A673 (cell line): Measurements from ENCODE around the gene CORO1A. TPM values are rescaled to one million over a fixed set of nuclear protein-coding genes. Genes with fewer than 3 reads are reported as not detected.

Experiments used
- BruUV-seq: library from RNA; stranded (reverse); fragments of 400-500 nt; replicated peaks from 2 replicates; lab custom pipeline; 2021; lab: Mats Ljungman, UMichigan
- CTCF ChIA-PET: fragments of 300-600 bp; sonication (Branson Sonifier 250); formaldehyde crosslinking; loops from one replicate; lab custom pipeline; 2022; ENCODE audit warnings: antibody characterized with exemption; lab: Charles Lee
- POLR2A ChIA-PET: fragments of 300-600 bp; sonication (Branson Sonifier 250); formaldehyde crosslinking; loops from one replicate; lab custom pipeline; 2022; ENCODE audit warnings: antibody characterized with exemption; ENCODE audit not compliant: low non-redundant PET; lab: Charles Lee
- DNase-seq: peaks from one replicate; pipeline ENCODE4 v3.0.0-alpha.2; 2015; ENCODE audit warnings: low spot score
- H3K27ac ChIP-seq: fragments of 200-600 bp; sonication (generic); 2 replicates; pipeline ENCODE4 v1.5.1; 2016; ENCODE audit warnings: mixed run types, low read depth, mild to moderate bottlenecking, mixed read lengths, antibody characterized with exemption, low read length; ENCODE audit not compliant: poor library complexity, severe bottlenecking
- H3K27me3 ChIP-seq: fragments of 200-600 bp; sonication (generic); replicated peaks from 2 replicates; pipeline ENCODE4 v1.6.1; 2017; ENCODE audit warnings: mixed run types, low read depth, mild to moderate bottlenecking, mixed read lengths, antibody characterized with exemption, low read length; ENCODE audit not compliant: insufficient read depth, poor library complexity
- H3K36me3 ChIP-seq: fragments of 200-600 bp; sonication (generic); 2 replicates; pipeline ENCODE4 v1.6.1; 2016; ENCODE audit warnings: mixed run types, mild to moderate bottlenecking, mixed read lengths, antibody characterized with exemption, low read length; ENCODE audit not compliant: insufficient read depth, poor library complexity, severe bottlenecking
- H3K4me1 ChIP-seq: fragments of 200-600 bp; sonication (generic); 2 replicates; pipeline ENCODE4 v1.6.1; 2017; ENCODE audit warnings: mixed run types, mild to moderate bottlenecking, mixed read lengths, antibody characterized with exemption, low read length; ENCODE audit not compliant: insufficient read depth, poor library complexity, severe bottlenecking
- H3K4me3 ChIP-seq: fragments of 200-600 bp; sonication (generic); 2 replicates; pipeline ENCODE4 v1.5.1; 2016; ENCODE audit warnings: low read depth, mixed run types, mild to moderate bottlenecking, mixed read lengths, low read length; ENCODE audit not compliant: poor library complexity, severe bottlenecking
- H3K9me3 ChIP-seq: fragments of 200-600 bp; sonication (generic); 2 replicates; pipeline ENCODE4 v1.6.1; 2016; ENCODE audit warnings: mixed run types, low read depth, mild to moderate bottlenecking, mixed read lengths, antibody characterized with exemption, low read length; ENCODE audit not compliant: poor library complexity, severe bottlenecking
- CTCF ChIP-seq: fragments of 300-800, 200-600 bp; sonication (generic); conservative IDR thresholded peaks from 2 replicates; pipeline ENCODE4 v1.5.1; 2017; ENCODE audit warnings: low read depth, mild to moderate bottlenecking, antibody characterized with exemption, low read length, moderate library complexity, mixed read lengths
- EZH2 ChIP-seq: fragments of 200-600 bp; sonication (generic); IDR thresholded peaks from 2 replicates; pipeline ENCODE4 v1.6.1; 2017; ENCODE audit warnings: borderline replicate concordance, low read depth, mild to moderate bottlenecking, mixed read lengths, antibody characterized with exemption, low read length; ENCODE audit not compliant: poor library complexity, severe bottlenecking
- intact Hi-C: fragments of 100-400 bp; cut with micrococcal nuclease; formaldehyde crosslinking; loops from one replicate; pipeline ENCODE4 v1.10.0; 2022; ENCODE audit not compliant: unreplicated experiment
- total RNA-seq: library from RNA; stranded (reverse); gene quantifications from 2 replicates; pipeline ENCODE4 v1.2.3, GENCODE V29; 2021

The CORO1A gene
- total RNA-seq, 1 experiment from 2014 or later = 4.6 TPM

GRCh38 chr16:30145657-30146056 lies 37.7 kb upstream of the CORO1A start:
- intact Hi-C loops = no loop called here
- BruUV-seq = no TSS peak
- TF ChIP-seq EZH2 (no peak), CTCF (no peak)
- H3K27me3 ChIP-seq = no peaks in the 10 kb centered on the region
- ChIA-PET CTCF (no interaction called here), POLR2A (no interaction called here)
- H3K27ac ChIP-seq = no peak overlapping the region
- no peaks in the 10 kb centered on the region for H3K36me3 ChIP-seq
- no peaks in the 10 kb centered on the region for H3K9me3 ChIP-seq
- H3K4me3 ChIP-seq = no peak overlapping the region
- H3K4me1 ChIP-seq = peaks cover 4% of the 10 kb centered on the region
- no peak for DNase-seq

- H3K4me3 ChIP-seq = no peak overlapping the region
- TF ChIP-seq CTCF = no peak
- TF ChIP-seq EZH2 = no peak
- no peaks in the 10 kb centered on the region for H3K36me3 ChIP-seq
- ChIA-PET POLR2A (no interaction called here), CTCF (no interaction called here)
- intact Hi-C loops = no loop called here
- no peak overlapping the region for H3K27ac ChIP-seq
- no TSS peak for BruUV-seq
- no peaks in the 10 kb centered on the region for H3K27me3 ChIP-seq
- no peaks in the 10 kb centered on the region for H3K9me3 ChIP-seq
- peaks cover 4% of the 10 kb centered on the region for H3K4me1 ChIP-seq
- no peak for DNase-seq
Observed at GRCh38 chr16:30147843-30148510, 35.4 kb upstream of the CORO1A start.

GRCh38 chr16:30149250-30149930 lies 34.0 kb upstream of the CORO1A start:
- H3K36me3 ChIP-seq = no peaks in the 10 kb centered on the region
- POLR2A ChIA-PET = no interaction called here
- intact Hi-C loops = no loop called here
- CTCF ChIA-PET = no interaction called here
- TF ChIP-seq CTCF = no peak
- no peak for TF ChIP-seq EZH2
- peaks cover 4% of the 10 kb centered on the region for H3K4me1 ChIP-seq
- no peak overlapping the region for H3K27ac ChIP-seq
- BruUV-seq = no TSS peak
- no peak for DNase-seq
- H3K9me3 ChIP-seq = peaks cover 4% of the 10 kb centered on the region
- H3K4me3 ChIP-seq = no peak overlapping the region
- H3K27me3 ChIP-seq = no peaks in the 10 kb centered on the region
